Neural progenitor cell (in vitro differentiated cells): Measurements from ENCODE around the gene CCDC60. TPM values are rescaled to one million over a fixed set of nuclear protein-coding genes. Genes with fewer than 3 reads are reported as not detected.

Experiments
- DNase-seq: peaks from one replicate; pipeline ENCODE4 v3.0.0-alpha.2; 2016; ENCODE audit warnings: low spot score
- H2AFZ ChIP-seq: fragments of 200-600 bp; sonication (generic); replicated peaks from 2 replicates; pipeline ENCODE4 v1.6.1; 2016; ENCODE audit warnings: antibody characterized with exemption
- H3F3A ChIP-seq: fragments of 200-600 bp; sonication (generic); 2 replicates; pipeline ENCODE4 v1.6.1; 2016; ENCODE audit warnings: antibody characterized with exemption, low read depth
- H3K27ac ChIP-seq: fragments of 200-600 bp; sonication (generic); 2 replicates; pipeline ENCODE4 v1.5.1; 2016; ENCODE audit warnings: mild to moderate bottlenecking
- H3K27me3 ChIP-seq: fragments of 200-600 bp; sonication (generic); 2 replicates; pipeline ENCODE4 v1.6.1; 2016; ENCODE audit warnings: mild to moderate bottlenecking, moderate library complexity
- H3K36me3 ChIP-seq: fragments of 200-600 bp; sonication (generic); 2 replicates; pipeline ENCODE4 v1.5.1; 2016
- H3K4me1 ChIP-seq: fragments of 200-600 bp; sonication (generic); 2 replicates; pipeline ENCODE4 v1.6.1; 2016; ENCODE audit warnings: mixed run types
- H3K4me2 ChIP-seq: fragments of 200-600 bp; sonication (generic); 2 replicates; pipeline ENCODE4 v1.6.1; 2016
- H3K4me3 ChIP-seq: fragments of 200-600 bp; sonication (generic); 2 replicates; pipeline ENCODE4 v1.5.1; 2016
- H3K79me2 ChIP-seq: fragments of 200-600 bp; sonication (generic); 2 replicates; pipeline ENCODE4 v1.6.1; 2016; ENCODE audit warnings: low read depth
- H3K9ac ChIP-seq: fragments of 200-600 bp; sonication (generic); 2 replicates; pipeline ENCODE4 v1.6.1; 2016
- H3K9me3 ChIP-seq: fragments of 200-600 bp; sonication (generic); 2 replicates; pipeline ENCODE4 v1.5.1; 2016; ENCODE audit warnings: low read depth
- H4K20me1 ChIP-seq: fragments of 200-600 bp; sonication (generic); 2 replicates; pipeline ENCODE4 v1.6.1; 2016; ENCODE audit warnings: low read depth
- H3K27ac Mint-ChIP-seq: 3 replicates; pipeline ENCODE4 v1.8.0; 2021; ENCODE audit warnings: mixed read lengths
- H3K27me3 Mint-ChIP-seq: 2 replicates; pipeline ENCODE4 v1.8.0; 2022; ENCODE audit warnings: low read depth, mild to moderate bottlenecking, inconsistent platforms, moderate library complexity, mixed read lengths; ENCODE audit not compliant: insufficient read depth
- H3K36me3 Mint-ChIP-seq: 3 replicates; pipeline ENCODE4 v1.8.0; 2021; ENCODE audit warnings: mixed read lengths
- H3K4me1 Mint-ChIP-seq: 3 replicates; pipeline ENCODE4 v1.8.0; 2021; ENCODE audit warnings: mixed read lengths
- H3K4me3 Mint-ChIP-seq: 3 replicates; pipeline ENCODE4 v1.8.0; 2021; ENCODE audit warnings: mild to moderate bottlenecking, moderate library complexity, mixed read lengths
- H3K9me3 Mint-ChIP-seq: 3 replicates; pipeline ENCODE4 v1.8.0; 2020; ENCODE audit warnings: mixed read lengths
- EZH2 ChIP-seq: fragments of 200-600 bp; sonication (generic); IDR thresholded peaks from 2 replicates; pipeline ENCODE4 v1.6.1; 2017; ENCODE audit warnings: antibody characterized with exemption, mild to moderate bottlenecking, moderate library complexity
- EZH2phosphoT487 ChIP-seq: fragments of 200-600 bp; sonication (generic); IDR thresholded peaks from 2 replicates; pipeline ENCODE4 v1.6.1; 2017; ENCODE audit warnings: antibody characterized with exemption
- total RNA-seq: library from RNA; depleted of rRNA; stranded (reverse); fragments of >200 nt; gene quantifications from 2 replicates; pipeline ENCODE4 v1.2.3, GENCODE V29; 2015; ENCODE audit warnings: low replicate concordance
- TF ChIP-seq, protein P1 (sequence below): fragments of 200-600 bp; sonication (generic); IDR thresholded peaks from 2 replicates; pipeline ENCODE4 v1.5.1; 2017; ENCODE audit warnings: antibody characterized with exemption, mild to moderate bottlenecking

The CCDC60 gene
- total RNA-seq, 1 donor from 2014 or later: 4.6 TPM

DNA sequence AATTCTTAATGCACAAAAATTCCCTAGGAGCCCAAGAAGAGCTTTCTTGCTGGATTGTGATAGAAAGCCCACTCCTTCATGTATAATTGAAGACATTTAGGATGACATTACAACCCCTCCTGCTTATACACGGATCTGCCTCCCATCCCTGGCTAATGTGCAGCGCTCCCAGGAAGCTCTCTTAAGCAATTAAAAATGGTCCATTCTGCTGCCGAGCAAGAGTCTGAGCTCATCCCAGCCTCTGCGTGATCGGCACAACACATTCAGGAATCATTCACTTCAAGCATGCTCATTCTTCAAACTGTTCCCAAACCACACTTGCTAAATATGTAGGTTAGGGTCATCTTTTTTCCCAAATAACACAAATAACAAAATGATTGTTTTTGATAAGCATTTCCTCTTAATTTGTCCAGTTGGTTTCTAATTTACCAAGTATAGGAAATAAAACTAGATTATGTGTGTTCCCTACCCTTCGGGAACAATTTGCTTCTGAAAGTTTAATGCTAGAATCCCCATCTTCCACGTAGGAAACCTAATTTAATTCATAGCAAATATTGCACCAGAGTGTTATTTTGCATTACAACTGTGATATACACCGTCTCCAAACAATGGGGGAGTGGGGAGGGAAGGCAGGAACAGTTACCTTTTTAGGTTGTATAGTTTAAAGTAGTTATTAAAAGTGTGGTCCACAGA, 241.7 kb downstream of the CCDC60 start:
- Histone ChIP-seq H4K20me1 (no peaks in the 10 kb centered on the region), H3K4me1 (no peaks in the 10 kb centered on the region), H3K9ac (no peak overlapping the region), H3K4me3 (no peak overlapping the region), H3F3A (no peaks in the 10 kb centered on the region), H3K4me2 (no peak overlapping the region), H3K27ac (no peak overlapping the region), H3K9me3 (no peaks in the 10 kb centered on the region), H3K36me3 (no peaks in the 10 kb centered on the region), H3K79me2 (no peaks in the 10 kb centered on the region), H3K27me3 (peaks cover 19% of the 10 kb centered on the region), H2AFZ (no peak overlapping the region)
- DNase-seq: no peak
- Mint-ChIP-seq H3K36me3 (no peaks in the 10 kb centered on the region), H3K27ac (no peak overlapping the region), H3K4me3 (no peak overlapping the region), H3K27me3 (peaks cover 7% of the 10 kb centered on the region), H3K9me3 (no peaks in the 10 kb centered on the region), H3K4me1 (no peaks in the 10 kb centered on the region)
- TF ChIP-seq EZH2 (no peak), EZH2phosphoT487 (no peak)
- TF ChIP-seq, protein P1, sequence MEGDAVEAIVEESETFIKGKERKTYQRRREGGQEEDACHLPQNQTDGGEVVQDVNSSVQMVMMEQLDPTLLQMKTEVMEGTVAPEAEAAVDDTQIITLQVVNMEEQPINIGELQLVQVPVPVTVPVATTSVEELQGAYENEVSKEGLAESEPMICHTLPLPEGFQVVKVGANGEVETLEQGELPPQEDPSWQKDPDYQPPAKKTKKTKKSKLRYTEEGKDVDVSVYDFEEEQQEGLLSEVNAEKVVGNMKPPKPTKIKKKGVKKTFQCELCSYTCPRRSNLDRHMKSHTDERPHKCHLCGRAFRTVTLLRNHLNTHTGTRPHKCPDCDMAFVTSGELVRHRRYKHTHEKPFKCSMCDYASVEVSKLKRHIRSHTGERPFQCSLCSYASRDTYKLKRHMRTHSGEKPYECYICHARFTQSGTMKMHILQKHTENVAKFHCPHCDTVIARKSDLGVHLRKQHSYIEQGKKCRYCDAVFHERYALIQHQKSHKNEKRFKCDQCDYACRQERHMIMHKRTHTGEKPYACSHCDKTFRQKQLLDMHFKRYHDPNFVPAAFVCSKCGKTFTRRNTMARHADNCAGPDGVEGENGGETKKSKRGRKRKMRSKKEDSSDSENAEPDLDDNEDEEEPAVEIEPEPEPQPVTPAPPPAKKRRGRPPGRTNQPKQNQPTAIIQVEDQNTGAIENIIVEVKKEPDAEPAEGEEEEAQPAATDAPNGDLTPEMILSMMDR: no peak

DNA sequence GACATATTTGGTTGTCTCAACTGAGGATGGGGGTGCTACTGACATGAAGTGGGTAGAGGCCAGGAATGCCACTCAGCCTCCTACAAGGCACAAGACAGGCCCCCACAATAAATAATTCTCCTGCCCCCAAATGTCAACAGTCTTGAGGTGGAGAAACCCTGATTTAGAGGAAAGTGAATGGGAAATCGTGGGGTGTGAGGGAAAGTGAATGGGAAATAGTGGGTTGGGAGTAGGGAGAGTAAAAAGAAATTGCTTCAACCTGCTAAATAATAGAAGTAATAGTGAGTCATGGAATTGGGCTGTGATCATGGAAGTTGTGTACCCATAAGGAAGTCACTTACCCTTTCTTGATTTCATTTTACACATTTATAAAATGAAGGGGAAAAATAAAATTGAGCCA, 242.4 kb downstream of the CCDC60 start:
- H3K36me3 ChIP-seq: no peaks in the 10 kb centered on the region
- Mint-ChIP-seq H3K9me3 (no peaks in the 10 kb centered on the region), H3K4me1 (no peaks in the 10 kb centered on the region), H3K4me3 (no peak overlapping the region), H3K27ac (no peak overlapping the region), H3K27me3 (peaks cover 7% of the 10 kb centered on the region), H3K36me3 (no peaks in the 10 kb centered on the region)
- TF ChIP-seq EZH2phosphoT487: no peak
- no peak overlapping the region for H3K4me2 ChIP-seq
- H3K79me2 ChIP-seq: no peaks in the 10 kb centered on the region
- H3K4me1 ChIP-seq: no peaks in the 10 kb centered on the region
- no peak overlapping the region for H3K27ac ChIP-seq
- no peaks in the 10 kb centered on the region for H3F3A ChIP-seq
- peaks cover 24% of the 10 kb centered on the region for H3K27me3 ChIP-seq
- no peak overlapping the region for H2AFZ ChIP-seq
- H3K9me3 ChIP-seq: no peaks in the 10 kb centered on the region
- no peak for DNase-seq
- H3K9ac ChIP-seq: no peak overlapping the region
- H3K4me3 ChIP-seq: no peak overlapping the region
- H4K20me1 ChIP-seq: no peaks in the 10 kb centered on the region

DNA sequence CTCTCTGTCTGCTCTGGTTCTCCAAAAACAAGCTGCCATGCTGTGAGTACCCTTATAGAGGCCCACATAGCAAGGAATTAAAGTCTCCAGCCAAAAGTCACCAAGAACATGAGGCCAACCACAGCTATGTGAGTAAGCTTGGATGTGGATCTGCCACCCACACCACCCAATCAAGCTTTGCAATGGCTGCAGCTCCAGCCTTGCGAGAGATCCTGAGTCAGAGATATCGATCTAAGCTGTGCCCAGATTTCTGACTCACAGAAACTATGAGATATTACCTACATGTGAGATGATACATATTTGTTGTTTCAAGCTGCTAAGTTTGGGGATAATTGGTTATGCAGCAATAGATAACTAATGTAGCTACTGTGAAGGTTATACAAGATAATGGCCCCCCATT, 243.6 kb downstream of the CCDC60 start:
- Histone ChIP-seq H3K4me3 (no peak overlapping the region), H3K27me3 (peaks cover 32% of the 10 kb centered on the region), H2AFZ (no peak overlapping the region), H3K4me2 (no peak overlapping the region), H3K9ac (no peak overlapping the region), H3K27ac (no peak overlapping the region), H3K4me1 (no peaks in the 10 kb centered on the region), H3K36me3 (no peaks in the 10 kb centered on the region), H3F3A (no peaks in the 10 kb centered on the region), H3K9me3 (no peaks in the 10 kb centered on the region), H4K20me1 (no peaks in the 10 kb centered on the region), H3K79me2 (no peaks in the 10 kb centered on the region)
- no peak for DNase-seq
- H3K4me1 Mint-ChIP-seq: no peaks in the 10 kb centered on the region
- no peak overlapping the region for H3K27ac Mint-ChIP-seq
- H3K36me3 Mint-ChIP-seq: no peaks in the 10 kb centered on the region
- H3K27me3 Mint-ChIP-seq: peaks cover 5% of the 10 kb centered on the region
- no peaks in the 10 kb centered on the region for H3K9me3 Mint-ChIP-seq
- TF ChIP-seq, protein P1: no peak
- no peak for TF ChIP-seq EZH2phosphoT487
- no peak for TF ChIP-seq EZH2
- no peak overlapping the region for H3K4me3 Mint-ChIP-seq

DNA sequence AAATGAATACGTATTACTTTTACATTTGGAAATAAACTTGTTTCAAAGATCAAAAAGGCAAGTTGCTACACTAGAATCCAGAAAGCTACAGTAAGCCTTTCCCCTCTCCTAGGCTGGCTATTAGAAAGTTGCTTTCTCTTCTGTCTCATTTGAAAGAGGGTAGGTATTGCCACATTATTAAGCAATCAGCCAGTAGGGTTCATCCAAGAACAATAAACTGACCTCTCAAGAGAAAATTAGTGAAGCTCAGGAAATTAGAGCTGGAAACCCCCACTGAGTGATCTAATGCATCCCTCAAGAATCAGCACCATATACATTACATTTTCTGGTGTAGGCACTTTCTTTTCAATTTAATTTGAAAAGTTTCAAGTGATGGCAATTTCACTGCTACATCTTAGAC, 254.6 kb downstream of the CCDC60 start:
- Histone ChIP-seq H3K9ac (no peak overlapping the region), H3F3A (no peaks in the 10 kb centered on the region), H3K9me3 (no peaks in the 10 kb centered on the region), H3K4me2 (no peak overlapping the region), H3K4me3 (no peak overlapping the region), H3K27me3 (peaks cover 72% of the 10 kb centered on the region), H3K27ac (no peak overlapping the region), H3K36me3 (no peaks in the 10 kb centered on the region), H3K4me1 (peaks cover 8% of the 10 kb centered on the region), H2AFZ (no peak overlapping the region), H4K20me1 (peaks cover 16% of the 10 kb centered on the region), H3K79me2 (no peaks in the 10 kb centered on the region)
- H3K36me3 Mint-ChIP-seq: no peaks in the 10 kb centered on the region
- H3K27ac Mint-ChIP-seq: no peak overlapping the region
- H3K4me3 Mint-ChIP-seq: no peak overlapping the region
- no peak for TF ChIP-seq EZH2phosphoT487
- TF ChIP-seq, protein P1: no peak
- no peak for TF ChIP-seq EZH2
- DNase-seq: no peak
- peaks cover 3% of the 10 kb centered on the region for H3K9me3 Mint-ChIP-seq
- H3K4me1 Mint-ChIP-seq: peaks cover 4% of the 10 kb centered on the region
- H3K27me3 Mint-ChIP-seq: peaks cover 37% of the 10 kb centered on the region
